ENCODE data around the gene TMEM213. TPM values are rescaled to one million over a fixed set of nuclear protein-coding genes. Genes with fewer than 3 reads are reported as not detected.
A peak's percentile ranks its signal among the peaks of the same experiment; 100 is the strongest.

Gene TMEM213
- total and polyA plus RNA-seq, 2 of the 13 experiments (the other 11 are each of a cell fraction or from before 2014, with no cell fraction given): not detected

GRCh38 chr7:138752518-138753149 lies 45.2 kb upstream of the TMEM213 start (continued):
- TF ChIP-seq TCF7L2 (IDR thresholded peaks at IDR 0.05; ENCODE audit: low read depth, low read length): no peak
- no peak for TF ChIP-seq ZNF75D (CRISPR knock-in tag; IDR thresholded peaks at IDR 0.05; ENCODE audit: borderline replicate concordance)
- no peak for TF ChIP-seq ZC3H13 (CRISPR knock-in tag; IDR thresholded peaks at IDR 0.05)
- peak; percentile 53; the same call in 1 of the 2 replicates for TF ChIP-seq ZMYM2 (CRISPR knock-in tag; IDR thresholded peaks at IDR 0.05)
- no peak for TF ChIP-seq TAF1 (CRISPR knock-in tag; IDR thresholded peaks at IDR 0.05)
- no peak for TF ChIP-seq DR1 (CRISPR knock-in tag; IDR thresholded peaks at IDR 0.05)
- no peak for TF ChIP-seq ATRX (CRISPR knock-in tag; IDR thresholded peaks at IDR 0.05; ENCODE audit: borderline replicate concordance)
- TF ChIP-seq GMEB1 (CRISPR knock-in tag; IDR thresholded peaks at IDR 0.05; ENCODE audit: borderline replicate concordance): no peak
- TF ChIP-seq ZNF619 (CRISPR knock-in tag; IDR thresholded peaks at IDR 0.05): no peak
- peak; percentile 32; the same call in 1 of the 2 replicates for TF ChIP-seq HOXA3 (CRISPR knock-in tag; IDR thresholded peaks at IDR 0.05)
- no peak for TF ChIP-seq U2AF1 (optimal IDR thresholded peaks at IDR 0.05; ENCODE audit: low read depth, low read length)
- TF ChIP-seq, protein P1, sequence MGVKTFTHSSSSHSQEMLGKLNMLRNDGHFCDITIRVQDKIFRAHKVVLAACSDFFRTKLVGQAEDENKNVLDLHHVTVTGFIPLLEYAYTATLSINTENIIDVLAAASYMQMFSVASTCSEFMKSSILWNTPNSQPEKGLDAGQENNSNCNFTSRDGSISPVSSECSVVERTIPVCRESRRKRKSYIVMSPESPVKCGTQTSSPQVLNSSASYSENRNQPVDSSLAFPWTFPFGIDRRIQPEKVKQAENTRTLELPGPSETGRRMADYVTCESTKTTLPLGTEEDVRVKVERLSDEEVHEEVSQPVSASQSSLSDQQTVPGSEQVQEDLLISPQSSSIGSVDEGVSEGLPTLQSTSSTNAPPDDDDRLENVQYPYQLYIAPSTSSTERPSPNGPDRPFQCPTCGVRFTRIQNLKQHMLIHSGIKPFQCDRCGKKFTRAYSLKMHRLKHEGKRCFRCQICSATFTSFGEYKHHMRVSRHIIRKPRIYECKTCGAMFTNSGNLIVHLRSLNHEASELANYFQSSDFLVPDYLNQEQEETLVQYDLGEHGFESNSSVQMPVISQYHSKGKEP (CRISPR knock-in tag; IDR thresholded peaks at IDR 0.05): no peak
- TF ChIP-seq, protein P2, sequence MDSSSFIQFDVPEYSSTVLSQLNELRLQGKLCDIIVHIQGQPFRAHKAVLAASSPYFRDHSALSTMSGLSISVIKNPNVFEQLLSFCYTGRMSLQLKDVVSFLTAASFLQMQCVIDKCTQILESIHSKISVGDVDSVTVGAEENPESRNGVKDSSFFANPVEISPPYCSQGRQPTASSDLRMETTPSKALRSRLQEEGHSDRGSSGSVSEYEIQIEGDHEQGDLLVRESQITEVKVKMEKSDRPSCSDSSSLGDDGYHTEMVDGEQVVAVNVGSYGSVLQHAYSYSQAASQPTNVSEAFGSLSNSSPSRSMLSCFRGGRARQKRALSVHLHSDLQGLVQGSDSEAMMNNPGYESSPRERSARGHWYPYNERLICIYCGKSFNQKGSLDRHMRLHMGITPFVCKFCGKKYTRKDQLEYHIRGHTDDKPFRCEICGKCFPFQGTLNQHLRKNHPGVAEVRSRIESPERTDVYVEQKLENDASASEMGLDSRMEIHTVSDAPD (CRISPR knock-in tag; IDR thresholded peaks at IDR 0.05): peak; percentile 55; the same call in 1 of the 2 replicates
- TF ChIP-seq, protein P3, sequence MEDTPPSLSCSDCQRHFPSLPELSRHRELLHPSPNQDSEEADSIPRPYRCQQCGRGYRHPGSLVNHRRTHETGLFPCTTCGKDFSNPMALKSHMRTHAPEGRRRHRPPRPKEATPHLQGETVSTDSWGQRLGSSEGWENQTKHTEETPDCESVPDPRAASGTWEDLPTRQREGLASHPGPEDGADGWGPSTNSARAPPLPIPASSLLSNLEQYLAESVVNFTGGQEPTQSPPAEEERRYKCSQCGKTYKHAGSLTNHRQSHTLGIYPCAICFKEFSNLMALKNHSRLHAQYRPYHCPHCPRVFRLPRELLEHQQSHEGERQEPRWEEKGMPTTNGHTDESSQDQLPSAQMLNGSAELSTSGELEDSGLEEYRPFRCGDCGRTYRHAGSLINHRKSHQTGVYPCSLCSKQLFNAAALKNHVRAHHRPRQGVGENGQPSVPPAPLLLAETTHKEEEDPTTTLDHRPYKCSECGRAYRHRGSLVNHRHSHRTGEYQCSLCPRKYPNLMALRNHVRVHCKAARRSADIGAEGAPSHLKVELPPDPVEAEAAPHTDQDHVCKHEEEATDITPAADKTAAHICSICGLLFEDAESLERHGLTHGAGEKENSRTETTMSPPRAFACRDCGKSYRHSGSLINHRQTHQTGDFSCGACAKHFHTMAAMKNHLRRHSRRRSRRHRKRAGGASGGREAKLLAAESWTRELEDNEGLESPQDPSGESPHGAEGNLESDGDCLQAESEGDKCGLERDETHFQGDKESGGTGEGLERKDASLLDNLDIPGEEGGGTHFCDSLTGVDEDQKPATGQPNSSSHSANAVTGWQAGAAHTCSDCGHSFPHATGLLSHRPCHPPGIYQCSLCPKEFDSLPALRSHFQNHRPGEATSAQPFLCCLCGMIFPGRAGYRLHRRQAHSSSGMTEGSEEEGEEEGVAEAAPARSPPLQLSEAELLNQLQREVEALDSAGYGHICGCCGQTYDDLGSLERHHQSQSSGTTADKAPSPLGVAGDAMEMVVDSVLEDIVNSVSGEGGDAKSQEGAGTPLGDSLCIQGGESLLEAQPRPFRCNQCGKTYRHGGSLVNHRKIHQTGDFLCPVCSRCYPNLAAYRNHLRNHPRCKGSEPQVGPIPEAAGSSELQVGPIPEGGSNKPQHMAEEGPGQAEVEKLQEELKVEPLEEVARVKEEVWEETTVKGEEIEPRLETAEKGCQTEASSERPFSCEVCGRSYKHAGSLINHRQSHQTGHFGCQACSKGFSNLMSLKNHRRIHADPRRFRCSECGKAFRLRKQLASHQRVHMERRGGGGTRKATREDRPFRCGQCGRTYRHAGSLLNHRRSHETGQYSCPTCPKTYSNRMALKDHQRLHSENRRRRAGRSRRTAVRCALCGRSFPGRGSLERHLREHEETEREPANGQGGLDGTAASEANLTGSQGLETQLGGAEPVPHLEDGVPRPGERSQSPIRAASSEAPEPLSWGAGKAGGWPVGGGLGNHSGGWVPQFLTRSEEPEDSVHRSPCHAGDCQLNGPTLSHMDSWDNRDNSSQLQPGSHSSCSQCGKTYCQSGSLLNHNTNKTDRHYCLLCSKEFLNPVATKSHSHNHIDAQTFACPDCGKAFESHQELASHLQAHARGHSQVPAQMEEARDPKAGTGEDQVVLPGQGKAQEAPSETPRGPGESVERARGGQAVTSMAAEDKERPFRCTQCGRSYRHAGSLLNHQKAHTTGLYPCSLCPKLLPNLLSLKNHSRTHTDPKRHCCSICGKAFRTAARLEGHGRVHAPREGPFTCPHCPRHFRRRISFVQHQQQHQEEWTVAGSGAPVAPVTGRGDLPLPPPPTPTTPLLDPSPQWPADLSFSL (CRISPR knock-in tag; IDR thresholded peaks at IDR 0.05): peak; percentile 44; the same call in 1 of the 2 replicates
- no peak for TF ChIP-seq HIVEP1 (CRISPR knock-in tag; IDR thresholded peaks at IDR 0.05)
- 0 out of 2 replicates have a peak, but pooled peaks have one; percentile 52 for TF ChIP-seq IKZF5 (CRISPR knock-in tag; IDR thresholded peaks at IDR 0.05)
- no peak for TF ChIP-seq ZFP36 (IDR thresholded peaks at IDR 0.05; ENCODE audit: borderline replicate concordance, low read depth, low read length, partially characterized antibody)

Data from HepG2 (cell line).